AG04450 (cell line): ENCODE data around the gene CITED4. TPM values are rescaled to one million over a fixed set of nuclear protein-coding genes. Genes with fewer than 3 reads are reported as not detected.
"Not testable (repeated sequence)": the region's sequence is repeated elsewhere in the genome, so short reads cannot be mapped to it uniquely, and the experiment has no call there.

ENCODE experiments used
- CTCF ChIA-PET: fragments of 300-600, 350-600 bp; formaldehyde crosslinking; extraction: SDS; loops from one replicate; lab custom pipeline; 2022; ENCODE audit warnings: antibody characterized with exemption, inconsistent platforms; lab: Charles Lee
- POLR2A ChIA-PET: fragments of 350-600 bp; formaldehyde crosslinking; extraction: SDS; loops from one replicate; lab custom pipeline; 2021; ENCODE audit warnings: antibody characterized with exemption, inconsistent platforms; lab: Yijun Ruan, JAX
- DNase-seq: peaks from one replicate; pipeline ENCODE4 v3.0.0-alpha.2; 2011; ENCODE audit warnings: low read depth, low spot score
- H3K27ac ChIP-seq: one replicate; pipeline ENCODE4 v1.5.1; 2012; ENCODE audit warnings: low read depth, low read length, control low read depth
- H3K27me3 ChIP-seq: one replicate; pipeline ENCODE4 v1.6.0; 2012; ENCODE audit warnings: low read length; ENCODE audit not compliant: control insufficient read depth, insufficient read depth
- H3K4me3 ChIP-seq: 2 replicates; pipeline ENCODE4 v1.5.1; 2011; ENCODE audit warnings: mild to moderate bottlenecking, low read depth, low read length, control low read depth
- H3K9me3 ChIP-seq: 2 replicates; pipeline ENCODE4 v1.5.1; 2012; ENCODE audit warnings: low read length; ENCODE audit not compliant: control insufficient read depth, insufficient read depth
- polyA plus RNA-seq: library from polyadenylated mRNA; depleted of rRNA; stranded (reverse); fragments of >200 nt; gene quantifications from 2 replicates; pipeline ENCODE4 v1.2.3, GENCODE V29; 2011
- TF ChIP-seq, protein P1 (sequence below): IDR thresholded peaks from 2 replicates; pipeline ENCODE4 v1.5.1; 2011; ENCODE audit warnings: low read depth, low read length, control low read depth, inconsistent platforms

Gene CITED4
- polyA plus RNA-seq, 1 experiment = 0.53 TPM

DNA sequence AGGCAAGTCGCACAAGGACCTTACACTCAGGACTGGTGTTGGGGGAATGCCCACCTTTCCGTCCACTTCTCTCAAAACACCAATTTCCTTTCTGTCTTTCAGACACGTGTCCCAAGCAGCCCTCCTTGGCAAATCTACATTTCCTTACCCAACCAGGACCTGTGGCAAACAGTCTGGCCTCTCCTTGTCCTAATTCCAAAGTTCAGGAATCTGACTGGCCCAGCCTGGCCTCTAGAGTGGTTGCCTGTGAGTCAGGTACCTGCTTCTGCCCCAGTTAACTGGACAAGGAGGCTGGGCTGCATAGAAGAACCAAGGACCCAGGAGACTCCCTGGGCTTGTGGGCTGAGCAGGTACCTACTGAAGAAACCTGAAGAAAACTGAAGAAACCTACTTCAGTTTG is 34.3 kb upstream of the CITED4 start:
- H3K27me3 ChIP-seq = peaks cover 3% of the 10 kb centered on the region
- H3K27ac ChIP-seq = no peak overlapping the region
- POLR2A ChIA-PET = no interaction called here
- H3K9me3 ChIP-seq = peaks cover 10% of the 10 kb centered on the region; the same call in 1 of the 2 replicates
- DNase-seq = no peak
- no peak overlapping the region for H3K4me3 ChIP-seq
- TF ChIP-seq, protein P1, sequence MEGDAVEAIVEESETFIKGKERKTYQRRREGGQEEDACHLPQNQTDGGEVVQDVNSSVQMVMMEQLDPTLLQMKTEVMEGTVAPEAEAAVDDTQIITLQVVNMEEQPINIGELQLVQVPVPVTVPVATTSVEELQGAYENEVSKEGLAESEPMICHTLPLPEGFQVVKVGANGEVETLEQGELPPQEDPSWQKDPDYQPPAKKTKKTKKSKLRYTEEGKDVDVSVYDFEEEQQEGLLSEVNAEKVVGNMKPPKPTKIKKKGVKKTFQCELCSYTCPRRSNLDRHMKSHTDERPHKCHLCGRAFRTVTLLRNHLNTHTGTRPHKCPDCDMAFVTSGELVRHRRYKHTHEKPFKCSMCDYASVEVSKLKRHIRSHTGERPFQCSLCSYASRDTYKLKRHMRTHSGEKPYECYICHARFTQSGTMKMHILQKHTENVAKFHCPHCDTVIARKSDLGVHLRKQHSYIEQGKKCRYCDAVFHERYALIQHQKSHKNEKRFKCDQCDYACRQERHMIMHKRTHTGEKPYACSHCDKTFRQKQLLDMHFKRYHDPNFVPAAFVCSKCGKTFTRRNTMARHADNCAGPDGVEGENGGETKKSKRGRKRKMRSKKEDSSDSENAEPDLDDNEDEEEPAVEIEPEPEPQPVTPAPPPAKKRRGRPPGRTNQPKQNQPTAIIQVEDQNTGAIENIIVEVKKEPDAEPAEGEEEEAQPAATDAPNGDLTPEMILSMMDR = no peak
- CTCF ChIA-PET = interaction anchor here (0.7 kb wide), 1 partner anchor 351 kb away, joined by 3 read pairs; no protein-coding TSS in a partner anchor

DNA sequence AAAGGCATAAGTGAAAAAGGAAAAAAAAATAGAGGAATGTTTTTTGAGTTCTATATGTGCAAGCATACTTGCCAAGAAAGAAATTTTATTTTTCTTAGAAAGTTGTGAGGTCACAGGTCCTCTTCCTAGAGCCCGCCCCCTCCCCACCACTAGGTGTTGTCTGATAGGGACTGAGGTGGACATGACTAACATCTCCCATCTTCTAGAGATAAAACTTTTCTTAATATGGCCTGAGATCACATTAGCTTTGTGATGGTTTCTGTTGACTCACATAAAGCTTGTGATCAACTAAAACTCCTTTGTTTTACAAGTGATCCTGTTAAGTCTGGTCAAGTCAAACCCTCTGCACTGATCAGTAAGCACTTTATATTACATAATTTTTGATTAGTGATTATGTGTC is 33.4 kb upstream of the CITED4 start:
- Histone ChIP-seq H3K4me3 (no peak overlapping the region), H3K27ac (no peak overlapping the region), H3K27me3 (peaks cover 3% of the 10 kb centered on the region), H3K9me3 (peaks cover 10% of the 10 kb centered on the region; the same call in 1 of the 2 replicates)
- TF ChIP-seq, protein P1 = no peak
- DNase-seq = no peak
- ChIA-PET POLR2A (interaction anchor here (0.6 kb wide), 1 partner anchor 58 kb away, joined by 3 read pairs; no protein-coding TSS in a partner anchor), CTCF (interaction anchor here (0.5 kb wide), 1 partner anchor 48 kb away, joined by 3 read pairs; no protein-coding TSS in a partner anchor)

- DNase-seq, H3K4me3 ChIP-seq, H3K9me3 ChIP-seq, H3K27ac ChIP-seq, CTCF ChIA-PET, POLR2A ChIA-PET, H3K27me3 ChIP-seq: not testable (repeated sequence)
These were observed 32.7 kb upstream of the CITED4 start for GRCh38 chr1:40894858-40895257.

- Histone ChIP-seq H3K9me3 (peaks cover 10% of the 10 kb centered on the region; the same call in 1 of the 2 replicates), H3K27me3 (peaks cover 3% of the 10 kb centered on the region), H3K27ac (no peak overlapping the region), H3K4me3 (no peak overlapping the region)
- TF ChIP-seq, protein P1 = no peak
- no peak for DNase-seq
- ChIA-PET POLR2A (no interaction called here), CTCF (no interaction called here)
These were observed 32.3 kb upstream of the CITED4 start for GRCh38 chr1:40894455-40894854.

GRCh38 chr1:40893946-40894345 is 31.8 kb upstream of the CITED4 start:
- TF ChIP-seq, protein P1 = no peak
- Histone ChIP-seq H3K4me3 (no peak overlapping the region), H3K9me3 (peaks cover 10% of the 10 kb centered on the region; the same call in 1 of the 2 replicates), H3K27ac (no peak overlapping the region), H3K27me3 (peaks cover 3% of the 10 kb centered on the region)
- POLR2A ChIA-PET = no interaction called here
- DNase-seq = no peak
- CTCF ChIA-PET = no interaction called here
